HK-2 (cell line): ENCODE measurements around the gene SECTM1.
"Not testable (repeated sequence)": the region's sequence is repeated elsewhere in the genome, so short reads cannot be mapped to it uniquely, and the experiment has no call there.

ENCODE experiments used
- DNase-seq: peaks from one replicate; pipeline ENCODE4 v3.0.0-alpha.2; 2018; ENCODE audit not compliant: unreplicated experiment

The SECTM1 gene

DNA sequence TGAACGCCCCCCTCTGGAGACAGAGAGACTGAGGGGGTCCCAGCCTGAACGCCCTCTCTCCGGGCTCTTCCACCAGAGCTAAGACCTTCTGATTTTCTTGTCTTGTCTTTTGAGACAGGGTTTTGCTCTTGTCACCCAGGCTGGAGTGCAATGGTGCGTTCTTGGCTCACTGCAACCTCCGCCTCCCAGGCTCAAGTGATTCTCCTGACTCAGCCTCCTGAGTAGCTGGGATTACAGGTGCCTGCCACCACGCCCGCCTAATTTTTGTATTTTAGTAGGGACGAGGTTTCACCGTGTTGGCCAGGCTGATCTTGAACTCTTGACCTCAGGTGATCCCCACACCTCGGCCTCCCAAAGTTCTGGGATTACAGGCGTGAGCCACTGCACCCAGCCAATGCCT is 14.4 kb upstream of the SECTM1 start:
- not testable (repeated sequence) for DNase-seq

DNA sequence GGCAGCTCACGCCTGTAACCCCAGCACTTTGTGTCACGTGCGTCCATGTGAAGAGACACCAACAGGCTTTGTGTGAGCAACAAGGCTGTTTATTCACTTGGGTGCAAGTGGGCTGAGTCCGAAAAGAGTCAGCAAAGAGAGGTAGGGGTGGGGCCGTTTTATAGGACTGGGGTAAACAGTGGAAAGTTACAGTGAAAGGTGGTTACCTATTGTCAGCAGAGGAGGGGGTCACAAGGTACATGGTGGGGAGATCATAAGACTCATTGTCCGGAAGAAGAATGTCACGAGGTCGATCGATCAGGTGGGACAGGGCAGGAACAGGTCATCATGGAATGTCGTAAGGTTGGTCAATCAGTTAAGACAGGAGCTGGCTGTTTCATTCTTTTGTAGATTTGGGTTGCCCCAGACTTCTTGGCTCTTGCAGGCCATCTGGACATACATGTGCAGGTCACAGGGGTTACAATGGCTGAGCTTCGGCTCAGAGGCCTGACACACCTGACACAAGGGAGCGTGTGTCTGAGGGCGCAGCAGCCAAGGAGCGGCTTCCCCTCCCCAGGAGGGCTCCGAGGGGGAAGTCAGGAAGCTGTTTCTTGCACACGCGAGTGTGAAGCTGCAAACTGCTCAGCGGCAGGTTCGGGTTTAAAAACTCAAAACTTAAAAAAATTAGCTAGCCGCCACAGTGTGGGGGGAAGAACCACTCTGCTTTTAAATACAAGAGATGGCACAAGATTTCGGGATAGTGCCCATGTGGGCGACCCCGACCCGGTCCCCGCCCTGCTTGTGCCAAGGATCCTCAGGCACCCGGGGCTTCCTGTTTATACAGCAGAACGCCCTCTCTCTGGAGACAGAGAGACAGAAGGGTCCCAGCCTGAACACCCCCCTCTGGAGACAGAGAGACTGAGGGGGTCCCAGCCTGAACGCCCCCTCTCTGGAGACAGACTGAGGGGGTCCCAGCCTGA is 13.1 kb upstream of the SECTM1 start:
- DNase-seq = no peak

GRCh38 chr17:82345151-82345976 is 11.8 kb upstream of the SECTM1 start:
- DNase-seq = no peak

- DNase-seq = no peak
Measured at GRCh38 chr17:82344175-82344907, 10.8 kb upstream of the SECTM1 start.

DNA sequence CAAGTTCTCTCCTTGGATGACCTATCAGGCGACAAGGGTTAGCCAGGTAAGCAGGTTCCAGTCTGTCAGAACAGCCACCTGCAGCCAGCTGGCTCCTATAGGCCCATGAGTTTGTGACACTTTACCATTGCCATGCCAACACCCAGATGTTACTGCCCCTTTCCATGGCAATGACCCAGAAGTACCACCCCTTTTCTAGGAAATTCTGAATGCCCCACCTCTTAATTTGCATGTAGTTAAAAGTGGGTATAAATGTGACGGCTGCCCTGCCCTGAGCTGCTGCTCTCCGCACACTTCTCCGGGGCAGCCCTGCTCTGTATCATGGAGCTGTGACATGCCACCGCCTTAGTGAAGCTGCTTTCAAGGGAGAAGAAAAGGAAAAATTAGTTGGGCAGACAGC is 10.0 kb upstream of the SECTM1 start:
- no peak for DNase-seq

DNA sequence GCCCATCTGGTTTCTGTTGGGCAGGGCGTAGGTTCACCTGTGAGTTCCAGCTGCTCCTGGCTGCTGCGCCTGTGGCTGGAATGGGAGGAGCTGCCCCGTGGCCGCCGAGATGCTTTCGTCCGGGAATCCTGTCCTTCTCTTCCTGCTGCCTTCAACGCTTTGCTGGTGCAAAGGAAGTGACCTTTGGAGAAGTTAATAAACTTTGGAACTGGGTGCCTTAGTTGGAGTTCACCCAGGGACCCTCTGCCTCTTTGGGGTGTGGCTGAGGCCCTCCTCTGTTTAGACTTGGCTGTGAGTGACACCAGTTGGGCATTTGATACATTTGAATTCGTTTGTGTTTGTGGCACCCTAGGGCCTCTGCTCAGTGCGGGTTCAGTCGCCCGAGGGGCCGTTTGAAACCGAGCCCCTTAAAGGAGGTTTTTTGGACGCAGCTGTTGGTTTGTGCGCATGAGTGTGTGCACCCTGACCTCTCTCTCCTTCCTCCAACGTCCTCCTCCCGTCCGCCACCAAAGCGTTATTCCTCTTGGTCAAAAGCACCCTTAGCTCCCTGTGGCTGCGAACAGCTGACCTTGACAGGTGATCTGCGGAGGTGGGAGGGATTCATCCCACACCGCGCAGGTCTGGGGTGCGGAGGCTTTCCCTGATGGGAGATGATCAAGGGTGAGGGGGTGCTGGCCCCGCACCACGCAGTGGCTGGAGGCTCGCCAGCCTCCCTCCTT is 9.0 kb upstream of the SECTM1 start:
- DNase-seq = no peak

DNA sequence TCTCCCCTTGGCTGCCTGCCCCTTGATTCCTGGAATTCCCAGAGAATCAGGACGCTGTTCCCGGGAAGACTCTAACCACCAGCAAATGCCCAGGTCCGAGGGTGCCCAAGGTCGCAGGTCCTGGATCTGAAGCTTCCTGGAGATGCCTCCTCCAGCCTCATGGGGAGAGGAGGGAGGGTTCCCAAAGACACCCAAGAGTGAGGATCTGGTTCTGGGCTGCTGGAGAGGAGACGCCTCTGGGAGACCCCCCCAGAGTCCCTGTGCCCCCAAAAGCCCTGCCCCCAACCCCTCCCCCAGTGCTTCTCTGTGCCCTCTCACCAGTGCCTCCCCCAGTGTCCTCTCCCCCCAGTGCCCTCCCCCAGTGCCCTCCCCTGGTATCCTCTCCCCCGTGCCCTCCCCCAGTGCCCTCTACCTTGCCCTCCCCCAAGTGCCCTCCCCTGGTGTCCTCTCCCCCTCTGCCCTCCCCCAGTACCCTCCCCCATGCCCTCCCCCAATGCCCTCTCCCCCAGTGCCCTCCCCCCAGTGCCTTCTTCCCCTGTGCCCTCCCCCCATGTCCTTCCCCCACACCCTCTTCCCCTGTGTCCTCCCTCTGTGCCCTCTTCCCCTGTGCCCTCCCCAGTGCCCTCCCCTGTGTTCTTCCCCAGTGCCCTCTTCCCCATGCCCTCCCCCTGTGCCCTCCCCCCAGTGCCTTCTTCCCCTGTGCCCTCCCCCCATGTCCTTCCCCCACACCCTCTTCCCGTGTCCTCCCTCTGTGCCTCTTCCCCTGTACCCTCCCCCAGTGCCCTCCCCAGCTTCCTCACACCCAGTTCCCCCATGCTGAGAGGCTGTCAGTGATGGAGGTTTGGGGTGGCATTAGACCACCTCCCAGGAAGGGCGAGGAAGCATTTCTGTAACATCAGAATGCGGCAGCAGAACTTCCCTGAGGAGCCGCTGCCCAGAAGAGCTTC is 6.3 kb upstream of the SECTM1 start:
- DNase-seq = no peak

- DNase-seq = peak; percentile 70
Measured at GRCh38 chr17:82338858-82339633, 5.5 kb upstream of the SECTM1 start.

DNA sequence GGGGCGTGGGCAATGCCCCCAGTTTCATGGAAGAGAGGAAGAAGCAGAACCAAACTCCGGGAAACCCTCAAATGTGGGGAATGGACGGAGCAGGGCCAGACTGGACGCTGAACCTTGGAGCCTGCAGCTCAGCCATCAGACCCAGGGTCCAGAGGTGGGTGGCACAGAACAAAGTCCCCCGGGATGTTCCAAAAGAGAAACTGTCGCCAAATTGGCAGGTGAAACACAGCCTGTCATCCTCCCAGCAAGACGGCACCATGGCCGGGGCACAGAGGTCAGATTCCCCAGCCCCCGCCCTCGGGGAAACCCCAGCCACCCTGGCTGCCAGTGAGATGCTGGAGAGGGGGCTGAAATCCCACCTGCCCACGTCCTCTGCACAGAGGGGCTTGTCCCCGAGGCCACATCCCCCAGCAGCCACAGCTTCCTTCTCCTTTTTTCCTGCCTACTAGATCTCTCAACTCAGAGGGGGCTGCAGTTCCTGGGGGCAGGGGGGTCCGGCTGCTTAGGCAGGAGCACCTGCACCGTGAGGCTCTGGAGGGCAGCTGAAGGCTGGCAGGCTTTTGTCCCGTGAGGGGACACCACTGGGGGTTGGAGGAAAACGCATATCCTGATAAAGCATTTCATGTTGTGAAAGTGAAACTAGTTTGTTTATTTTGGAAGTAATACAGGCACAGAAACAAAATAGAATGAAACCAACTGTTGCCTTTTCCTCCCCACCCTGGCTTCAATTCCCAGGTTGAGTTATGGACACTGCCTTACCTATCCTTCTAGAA is 1.2 kb upstream of the SECTM1 start:
- no peak for DNase-seq

DNA sequence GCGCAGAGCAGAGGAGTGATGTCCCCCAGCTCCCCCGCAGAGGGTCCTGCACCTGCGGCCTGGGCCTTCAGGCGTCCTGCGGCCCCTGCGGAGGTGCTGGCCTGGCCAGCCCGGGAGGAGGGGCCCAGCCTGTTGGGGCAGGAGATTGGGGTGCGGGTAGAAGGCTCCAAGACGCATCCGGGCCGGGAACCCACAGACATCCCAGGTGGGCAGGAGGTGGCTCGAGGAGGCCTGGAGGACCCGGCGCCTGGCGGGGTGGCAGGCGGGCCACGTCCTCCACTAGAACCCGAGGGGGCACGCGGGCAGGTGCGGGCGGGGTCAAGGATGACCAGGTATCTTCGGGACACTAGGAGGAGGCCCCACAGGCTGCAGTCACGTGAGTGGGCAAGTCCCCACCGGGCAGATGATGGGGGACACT is 647 bp upstream of the SECTM1 start:
- no peak for DNase-seq

DNA sequence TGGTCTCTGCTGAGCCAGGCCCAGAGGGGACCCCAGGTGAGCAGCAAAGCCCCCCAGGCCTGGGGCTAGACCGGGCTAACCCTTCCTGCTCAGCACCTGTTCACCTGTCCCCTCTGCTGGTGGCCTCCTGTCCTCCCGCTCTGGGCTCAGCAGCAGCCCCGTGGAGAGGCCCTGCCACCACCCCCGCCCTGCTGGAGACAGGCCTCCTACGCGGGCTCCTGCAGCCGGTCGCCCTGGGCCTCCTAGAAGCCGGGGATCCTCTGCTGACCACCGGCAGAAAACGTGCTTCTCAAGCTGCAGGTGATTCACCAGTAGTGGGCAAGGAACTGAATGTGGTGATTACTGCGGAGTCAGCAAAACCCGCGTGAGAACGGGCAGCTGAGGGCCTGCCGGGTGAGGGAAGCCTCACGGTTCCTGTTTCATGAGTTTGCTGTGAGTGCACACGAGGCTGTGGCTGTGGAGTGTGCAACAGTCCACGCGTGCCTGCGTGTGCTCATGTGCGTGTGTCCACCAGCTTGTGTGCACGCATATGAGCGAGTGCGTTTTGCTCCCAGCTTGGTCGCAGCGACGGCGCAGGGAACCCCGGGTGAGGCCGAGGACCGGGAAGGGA is 792 bp downstream of the SECTM1 start:
- peak; percentile 60 for DNase-seq

- no peak for DNase-seq
Measured at GRCh38 chr17:82331345-82331939, 2.1 kb downstream of the SECTM1 start.

- peak; percentile 68 for DNase-seq
Measured at GRCh38 chr17:82330322-82331239, 3.0 kb downstream of the SECTM1 start.

- DNase-seq = no peak
Measured at GRCh38 chr17:82329683-82330321, 3.8 kb downstream of the SECTM1 start.

GRCh38 chr17:82328994-82329507 is 4.5 kb downstream of the SECTM1 start:
- no peak for DNase-seq
